Measurements from ENCODE around the gene CCNI. TPM values are rescaled to one million over a fixed set of nuclear protein-coding genes. Genes with fewer than 3 reads are reported as not detected.

Gene CCNI
- total and polyA plus RNA-seq, 2 experiments from 2014 or later: 121 to 166 TPM

DNA sequence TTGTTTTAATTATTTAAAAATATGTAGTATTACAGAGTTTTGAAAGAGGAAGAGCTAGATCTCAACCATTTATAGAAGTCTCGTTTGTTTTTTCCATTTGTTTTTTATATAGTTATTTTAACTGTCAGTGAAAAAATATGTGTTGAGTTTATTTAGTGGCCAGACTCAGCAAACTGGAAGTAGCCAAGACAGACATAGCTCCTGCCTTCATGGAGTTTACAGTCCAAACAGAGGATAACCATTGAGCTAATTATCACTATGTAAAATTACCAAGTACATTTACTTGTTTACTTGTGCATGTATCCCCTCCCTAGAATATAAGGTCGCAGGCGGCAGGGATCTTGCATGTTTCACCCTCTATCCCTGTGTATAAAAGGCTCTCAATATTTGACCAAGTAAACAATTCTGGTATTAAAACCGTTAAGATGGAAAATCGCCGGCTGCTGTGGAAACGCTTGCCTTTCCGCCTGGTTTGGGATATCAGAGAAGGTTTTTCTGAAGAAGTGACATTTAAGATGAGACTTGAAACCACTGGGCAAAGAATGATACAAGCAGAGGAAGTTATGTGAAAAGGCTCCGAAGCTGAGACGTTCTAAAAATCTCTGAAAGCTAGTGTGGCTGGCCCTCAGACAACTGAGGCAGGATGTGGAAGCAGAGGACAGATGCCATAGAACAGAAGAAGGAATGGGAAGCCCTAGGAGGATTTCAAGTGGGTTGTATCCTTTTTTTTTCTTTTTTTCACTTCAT is 1.3 kb upstream of the CCNI start:
- Histone ChIP-seq H4K20me1 (ENCODE audit: insufficient read depth) (peaks cover 15% of the 10 kb centered on the region; the same call in 1 of the 2 replicates), H2AFZ (peak overlapping the region; percentile 86), H3K27ac (peak overlapping the region; percentile 99), H3K79me2 (ENCODE audit: insufficient read depth) (peaks cover 63% of the 10 kb centered on the region), H3K27me3 (replicated peaks; ENCODE audit: insufficient read depth) (no peaks in the 10 kb centered on the region), H3K9me3 (ENCODE audit: low read depth) (no peaks in the 10 kb centered on the region), H3K36me3 (ENCODE audit: low read depth) (no peaks in the 10 kb centered on the region), H3K4me1 (ENCODE audit: insufficient read depth) (peaks cover 23% of the 10 kb centered on the region), H3K9ac (peak overlapping the region; percentile 99), H3F3A (ENCODE audit: insufficient read depth) (peaks cover 26% of the 10 kb centered on the region), H3K4me3 (peak overlapping the region; percentile 92), H3K4me2 (ENCODE audit: unreplicated experiment) (peak overlapping the region; percentile 99), H3K9me2 (ENCODE audit: insufficient read depth) (no peaks in the 10 kb centered on the region)
- no peak for DNase-seq
- in situ Hi-C loops (cut with MboI): no loop called here
- no peak for TF ChIP-seq EZH2phosphoT487 (IDR thresholded peaks at IDR 0.05; ENCODE audit: insufficient read depth, low read depth)
- no peak for TF ChIP-seq EZH2 (IDR thresholded peaks at IDR 0.05; ENCODE audit: insufficient read depth, poor library complexity, severe bottlenecking)
- 84 to 85% methylated on average over 10 of the region's 10 CpGs for WGBS, 2 experiments (ENCODE audit: low coverage in 1 of 2, low lambda C conversion rate in 2 of 2, missing lambda C conversion rate in 2 of 2)

DNA sequence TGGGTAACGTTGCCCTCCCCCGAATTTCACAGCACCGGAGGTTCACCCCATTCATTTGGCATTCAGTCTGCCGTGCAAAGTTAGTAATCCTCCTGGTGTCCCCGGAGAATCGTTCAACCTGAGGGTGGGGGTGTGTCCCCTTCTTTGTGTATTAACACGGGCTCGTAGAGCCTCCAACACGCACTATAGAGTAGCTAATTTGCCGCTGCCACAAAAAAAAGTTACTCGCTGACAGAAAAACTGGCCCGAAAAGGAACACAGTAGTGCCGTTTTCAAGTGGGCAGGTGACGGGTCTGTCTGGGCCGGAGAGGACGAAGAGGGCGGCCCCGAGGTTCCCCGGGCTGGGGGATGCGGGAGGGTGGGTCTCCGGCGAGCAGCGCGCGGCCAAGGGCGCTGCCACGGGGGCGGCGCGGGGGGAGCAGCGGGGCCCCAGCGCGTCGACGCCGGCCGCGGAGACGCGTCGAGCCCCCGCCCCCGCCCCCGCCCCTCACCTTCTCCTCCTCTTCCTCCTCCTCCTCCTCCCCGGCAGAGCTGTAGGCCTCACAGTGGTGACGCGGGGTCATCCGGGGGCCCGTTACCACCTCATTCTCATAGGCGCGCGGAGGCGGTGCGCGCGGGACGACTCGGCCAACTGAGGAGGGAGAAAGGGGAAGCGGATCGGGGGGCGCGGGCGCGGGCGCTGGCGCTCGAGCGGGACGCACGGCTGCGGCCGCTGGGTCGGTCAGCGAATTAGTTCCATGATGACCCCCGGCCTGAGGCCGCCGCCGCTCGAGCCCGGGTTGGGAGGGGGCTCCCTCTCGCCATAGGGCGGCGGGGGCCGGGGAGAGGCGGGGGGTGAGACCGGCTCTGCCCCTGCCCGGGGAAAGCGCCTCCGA is 571 bp downstream of the CCNI start:
- peaks cover 35% of the 10 kb centered on the region for H3F3A ChIP-seq (ENCODE audit: insufficient read depth)
- in situ Hi-C loops (cut with MboI): no loop called here
- WGBS, 2 experiments (ENCODE audit: low coverage in 1 of 2, low lambda C conversion rate in 2 of 2, missing lambda C conversion rate in 2 of 2): 0 to 1% methylated on average over 45 to 84 of the region's 89 CpGs
- H3K27ac ChIP-seq: peak overlapping the region; percentile 99
- no peaks in the 10 kb centered on the region for H3K9me2 ChIP-seq (ENCODE audit: insufficient read depth)
- peaks cover 35% of the 10 kb centered on the region for H3K4me1 ChIP-seq (ENCODE audit: insufficient read depth)
- peak overlapping the region; percentile 99 for H3K9ac ChIP-seq
- H3K27me3 ChIP-seq (replicated peaks; ENCODE audit: insufficient read depth): no peaks in the 10 kb centered on the region
- H3K4me2 ChIP-seq (ENCODE audit: unreplicated experiment): peak overlapping the region; percentile 77
- H3K79me2 ChIP-seq (ENCODE audit: insufficient read depth): peaks cover 81% of the 10 kb centered on the region
- no peaks in the 10 kb centered on the region for H3K9me3 ChIP-seq (ENCODE audit: low read depth)
- H3K4me3 ChIP-seq: peak overlapping the region; percentile 92
- H4K20me1 ChIP-seq (ENCODE audit: insufficient read depth): peaks cover 25% of the 10 kb centered on the region; the same call in 1 of the 2 replicates
- no peaks in the 10 kb centered on the region for H3K36me3 ChIP-seq (ENCODE audit: low read depth)
- peak overlapping the region; percentile 59 for H2AFZ ChIP-seq
- peak; percentile 78 for DNase-seq
- TF ChIP-seq EZH2 (IDR thresholded peaks at IDR 0.05; ENCODE audit: insufficient read depth, poor library complexity, severe bottlenecking) (no peak), EZH2phosphoT487 (IDR thresholded peaks at IDR 0.05; ENCODE audit: insufficient read depth, low read depth) (no peak)

- Histone ChIP-seq H3K4me1 (ENCODE audit: insufficient read depth) (peaks cover 35% of the 10 kb centered on the region), H3K27ac (peak overlapping the region; percentile 99), H4K20me1 (ENCODE audit: insufficient read depth) (peaks cover 31% of the 10 kb centered on the region; the same call in 1 of the 2 replicates), H3F3A (ENCODE audit: insufficient read depth) (peaks cover 35% of the 10 kb centered on the region), H3K36me3 (ENCODE audit: low read depth) (no peaks in the 10 kb centered on the region), H3K79me2 (ENCODE audit: insufficient read depth) (peaks cover 89% of the 10 kb centered on the region), H3K4me3 (peak overlapping the region; percentile 92), H2AFZ (no peak overlapping the region), H3K27me3 (replicated peaks; ENCODE audit: insufficient read depth) (no peaks in the 10 kb centered on the region), H3K9me2 (ENCODE audit: insufficient read depth) (no peaks in the 10 kb centered on the region), H3K4me2 (ENCODE audit: unreplicated experiment) (peak overlapping the region; percentile 86), H3K9me3 (ENCODE audit: low read depth) (no peaks in the 10 kb centered on the region), H3K9ac (peak overlapping the region; percentile 99)
- in situ Hi-C loops (cut with MboI): no loop called here
- no peak for DNase-seq
- TF ChIP-seq EZH2phosphoT487 (IDR thresholded peaks at IDR 0.05; ENCODE audit: insufficient read depth, low read depth) (no peak), EZH2 (IDR thresholded peaks at IDR 0.05; ENCODE audit: insufficient read depth, poor library complexity, severe bottlenecking) (no peak)
- WGBS, 2 experiments (ENCODE audit: low coverage in 1 of 2, low lambda C conversion rate in 2 of 2, missing lambda C conversion rate in 2 of 2): 1 to 3% methylated on average over 6 of the region's 6 CpGs
Observed at GRCh38 chr4:77074381-77074831, 1.4 kb downstream of the CCNI start.

- Histone ChIP-seq H3K4me2 (ENCODE audit: unreplicated experiment) (peak overlapping the region; percentile 86), H3K27ac (peak overlapping the region; percentile 99), H3K27me3 (replicated peaks; ENCODE audit: insufficient read depth) (no peaks in the 10 kb centered on the region), H3K79me2 (ENCODE audit: insufficient read depth) (peaks cover 90% of the 10 kb centered on the region), H3K36me3 (ENCODE audit: low read depth) (peaks cover under 1% of the 10 kb centered on the region; the same call in 1 of the 2 replicates), H4K20me1 (ENCODE audit: insufficient read depth) (peaks cover 31% of the 10 kb centered on the region; the same call in 1 of the 2 replicates), H3F3A (ENCODE audit: insufficient read depth) (peaks cover 35% of the 10 kb centered on the region), H3K4me1 (ENCODE audit: insufficient read depth) (peaks cover 35% of the 10 kb centered on the region), H3K9me3 (ENCODE audit: low read depth) (no peaks in the 10 kb centered on the region), H3K9me2 (ENCODE audit: insufficient read depth) (no peaks in the 10 kb centered on the region), H2AFZ (no peak overlapping the region), H3K4me3 (peak overlapping the region; percentile 92), H3K9ac (peak overlapping the region; percentile 99)
- in situ Hi-C loops (cut with MboI): no loop called here
- no peak for TF ChIP-seq EZH2phosphoT487 (IDR thresholded peaks at IDR 0.05; ENCODE audit: insufficient read depth, low read depth)
- no peak for TF ChIP-seq EZH2 (IDR thresholded peaks at IDR 0.05; ENCODE audit: insufficient read depth, poor library complexity, severe bottlenecking)
- DNase-seq: peak; percentile 44
- 2% methylated on average over 5 of the region's 5 CpGs for WGBS, 2 experiments (ENCODE audit: low coverage in 1 of 2, low lambda C conversion rate in 2 of 2, missing lambda C conversion rate in 2 of 2)
Observed at GRCh38 chr4:77073981-77074380, 1.8 kb downstream of the CCNI start.
